ENCODE data around the gene AGRP.

DNA sequence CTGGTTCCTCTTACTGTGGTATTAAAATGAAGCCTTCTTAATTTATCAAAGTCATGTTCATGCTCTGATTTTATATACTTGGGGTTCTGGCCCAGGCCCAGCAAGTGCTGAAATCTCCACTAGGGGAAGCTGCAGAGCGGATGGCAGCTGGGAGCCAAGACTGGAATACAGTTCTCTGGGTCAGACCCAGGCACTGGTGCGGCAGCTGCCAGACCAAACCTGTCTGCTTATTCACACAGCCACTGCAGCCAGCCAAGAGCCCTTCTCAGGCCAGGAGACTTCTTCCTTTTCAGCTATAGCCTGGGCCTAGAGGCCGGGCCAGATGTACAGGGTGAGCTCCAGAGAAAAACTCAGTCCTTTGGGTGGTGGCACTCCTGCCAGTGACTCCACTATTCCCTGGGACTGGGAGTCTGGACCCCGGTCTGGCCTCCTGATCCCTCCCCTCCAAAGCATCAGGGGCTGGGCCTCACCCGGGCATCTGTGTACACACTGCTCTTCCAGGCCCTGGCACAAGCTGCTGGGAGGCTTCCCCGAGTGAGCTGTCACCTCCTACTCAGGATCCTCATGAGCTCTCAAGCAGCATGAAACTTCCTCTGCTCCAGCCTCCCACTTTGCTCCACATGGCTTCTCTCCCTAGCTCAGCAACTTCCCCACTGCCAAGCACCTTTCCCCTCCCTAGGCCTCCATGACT is 26.8 kb downstream of the AGRP start:
- TF ChIP-seq POLR2A (IDR thresholded peaks at IDR 0.05): no peak
- TF ChIP-seq, protein P1, sequence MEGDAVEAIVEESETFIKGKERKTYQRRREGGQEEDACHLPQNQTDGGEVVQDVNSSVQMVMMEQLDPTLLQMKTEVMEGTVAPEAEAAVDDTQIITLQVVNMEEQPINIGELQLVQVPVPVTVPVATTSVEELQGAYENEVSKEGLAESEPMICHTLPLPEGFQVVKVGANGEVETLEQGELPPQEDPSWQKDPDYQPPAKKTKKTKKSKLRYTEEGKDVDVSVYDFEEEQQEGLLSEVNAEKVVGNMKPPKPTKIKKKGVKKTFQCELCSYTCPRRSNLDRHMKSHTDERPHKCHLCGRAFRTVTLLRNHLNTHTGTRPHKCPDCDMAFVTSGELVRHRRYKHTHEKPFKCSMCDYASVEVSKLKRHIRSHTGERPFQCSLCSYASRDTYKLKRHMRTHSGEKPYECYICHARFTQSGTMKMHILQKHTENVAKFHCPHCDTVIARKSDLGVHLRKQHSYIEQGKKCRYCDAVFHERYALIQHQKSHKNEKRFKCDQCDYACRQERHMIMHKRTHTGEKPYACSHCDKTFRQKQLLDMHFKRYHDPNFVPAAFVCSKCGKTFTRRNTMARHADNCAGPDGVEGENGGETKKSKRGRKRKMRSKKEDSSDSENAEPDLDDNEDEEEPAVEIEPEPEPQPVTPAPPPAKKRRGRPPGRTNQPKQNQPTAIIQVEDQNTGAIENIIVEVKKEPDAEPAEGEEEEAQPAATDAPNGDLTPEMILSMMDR (IDR thresholded peaks at IDR 0.05): peak in 4 of 6 experiments; percentile 35 to 45 (median 40)

All from thyroid gland (tissue), 4 donors.